Spleen (tissue), 7 donors: ENCODE data around the gene PARP1.

Source experiments
- CTCF ChIP-seq, 11 experiments: fragments of 200-600 bp in 7 of 11; fragments of 450-650 bp in 4 of 11; sonication (generic) in 4 of 11; IDR thresholded peaks in 8 of 11; conservative IDR thresholded peaks in 3 of 11; 1 replicate in 7 of 11; 2 replicates in 4 of 11; pipeline versions ENCODE4 v1.4.0 to v1.8.0; 2016 to 2021; ENCODE audit warnings: antibody characterized with exemption in 11 of 11, inconsistent platforms in 4 of 11, mild to moderate bottlenecking in 1 of 11
- POLR2AphosphoS5 ChIP-seq, 3 donors: sonication (generic); formaldehyde crosslinking; IDR thresholded peaks; one replicate each; pipeline ENCODE4 v1.5.1; 2017; ENCODE audit warnings: antibody characterized with exemption in 3 of 3
- donor health status: DM: no; HTN: no; CAD: no; lungs with moderate emphysema.
- donor health status: DM: no; HTN: no; CAD: no.
- donor health status: DM: no; HTN: no; CAD: no.

- no peak for TF ChIP-seq CTCF (IDR thresholded peaks at IDR 0.05 in 8 of 11, conservative IDR thresholded peaks at IDR 0.05 in 3 of 11)
- TF ChIP-seq POLR2AphosphoS5 (IDR thresholded peaks at IDR 0.05): no peak
Observed at GRCh38 chr1:226324479-226324878, 83.4 kb downstream of the PARP1 start.
